ENCODE data around the gene ID4. TPM values are rescaled to one million over a fixed set of nuclear protein-coding genes. Genes with fewer than 3 reads are reported as not detected.

Gene ID4
- total and polyA plus RNA-seq, 12 donors, result 1.5 to 12.4 (median 6.3) TPM

DNA sequence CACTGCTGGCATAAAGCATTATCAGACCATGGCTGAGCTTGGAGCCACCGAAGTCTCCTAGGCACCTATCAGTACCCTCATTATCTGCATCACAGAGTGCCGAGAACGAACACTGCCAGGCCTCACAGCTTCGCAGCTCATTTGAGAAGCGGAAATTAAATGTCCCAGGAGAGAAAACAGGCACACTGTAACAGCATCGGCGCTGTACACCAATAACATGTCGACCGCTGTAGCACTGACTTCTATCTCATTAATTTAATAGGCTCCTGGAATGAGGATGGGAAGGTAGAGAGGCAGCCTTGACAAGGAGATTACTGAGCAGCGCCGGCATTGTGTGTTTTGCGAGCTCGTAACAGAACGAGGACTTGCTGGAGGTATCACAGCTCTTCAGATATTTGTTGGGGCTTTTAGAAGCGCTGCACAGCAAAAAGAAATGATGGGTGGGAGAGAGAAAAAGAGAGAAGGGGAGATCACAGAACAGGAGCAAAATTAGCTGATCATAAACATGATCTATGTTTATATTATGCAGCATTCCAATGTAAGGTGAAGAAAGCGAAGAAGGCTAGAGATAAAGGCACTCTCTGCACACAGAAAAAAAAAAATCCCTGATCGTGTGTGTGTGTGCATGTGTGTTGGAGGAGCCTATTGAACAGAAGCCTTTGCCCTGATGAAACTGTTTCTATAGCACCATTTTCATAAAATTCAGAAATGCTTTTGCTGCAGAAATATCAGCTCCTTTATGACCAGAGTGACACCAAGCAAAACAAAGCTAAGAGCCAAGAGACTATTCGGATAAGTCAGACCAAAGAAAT, 29.2 kb downstream of the ID4 start:
- TF ChIP-seq POLR2A (IDR thresholded peaks at IDR 0.05), result no peak
- TF ChIP-seq, protein P1, sequence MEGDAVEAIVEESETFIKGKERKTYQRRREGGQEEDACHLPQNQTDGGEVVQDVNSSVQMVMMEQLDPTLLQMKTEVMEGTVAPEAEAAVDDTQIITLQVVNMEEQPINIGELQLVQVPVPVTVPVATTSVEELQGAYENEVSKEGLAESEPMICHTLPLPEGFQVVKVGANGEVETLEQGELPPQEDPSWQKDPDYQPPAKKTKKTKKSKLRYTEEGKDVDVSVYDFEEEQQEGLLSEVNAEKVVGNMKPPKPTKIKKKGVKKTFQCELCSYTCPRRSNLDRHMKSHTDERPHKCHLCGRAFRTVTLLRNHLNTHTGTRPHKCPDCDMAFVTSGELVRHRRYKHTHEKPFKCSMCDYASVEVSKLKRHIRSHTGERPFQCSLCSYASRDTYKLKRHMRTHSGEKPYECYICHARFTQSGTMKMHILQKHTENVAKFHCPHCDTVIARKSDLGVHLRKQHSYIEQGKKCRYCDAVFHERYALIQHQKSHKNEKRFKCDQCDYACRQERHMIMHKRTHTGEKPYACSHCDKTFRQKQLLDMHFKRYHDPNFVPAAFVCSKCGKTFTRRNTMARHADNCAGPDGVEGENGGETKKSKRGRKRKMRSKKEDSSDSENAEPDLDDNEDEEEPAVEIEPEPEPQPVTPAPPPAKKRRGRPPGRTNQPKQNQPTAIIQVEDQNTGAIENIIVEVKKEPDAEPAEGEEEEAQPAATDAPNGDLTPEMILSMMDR (IDR thresholded peaks at IDR 0.05), result no peak
- H3K27me3 ChIP-seq, result no peaks in the 10 kb centered on the region
- intact Hi-C loops (cut with DNase I), result no loop called here
- H3K36me3 ChIP-seq (replicated peaks in 1 of 2), result no peaks in the 10 kb centered on the region
- H3K27ac ChIP-seq, result no peak overlapping the region
- no peak overlapping the region for H3K4me3 ChIP-seq
- H3K4me1 ChIP-seq (replicated peaks in 1 of 2), result no peaks in the 10 kb centered on the region
- DNase-seq, result no peak
- WGBS, 4 donors, result 60 to 72% (median 67%) methylated on average over 18 of the region's 18 CpGs
- H3K9me3 ChIP-seq (replicated peaks in 1 of 3), result no peaks in the 10 kb centered on the region

DNA sequence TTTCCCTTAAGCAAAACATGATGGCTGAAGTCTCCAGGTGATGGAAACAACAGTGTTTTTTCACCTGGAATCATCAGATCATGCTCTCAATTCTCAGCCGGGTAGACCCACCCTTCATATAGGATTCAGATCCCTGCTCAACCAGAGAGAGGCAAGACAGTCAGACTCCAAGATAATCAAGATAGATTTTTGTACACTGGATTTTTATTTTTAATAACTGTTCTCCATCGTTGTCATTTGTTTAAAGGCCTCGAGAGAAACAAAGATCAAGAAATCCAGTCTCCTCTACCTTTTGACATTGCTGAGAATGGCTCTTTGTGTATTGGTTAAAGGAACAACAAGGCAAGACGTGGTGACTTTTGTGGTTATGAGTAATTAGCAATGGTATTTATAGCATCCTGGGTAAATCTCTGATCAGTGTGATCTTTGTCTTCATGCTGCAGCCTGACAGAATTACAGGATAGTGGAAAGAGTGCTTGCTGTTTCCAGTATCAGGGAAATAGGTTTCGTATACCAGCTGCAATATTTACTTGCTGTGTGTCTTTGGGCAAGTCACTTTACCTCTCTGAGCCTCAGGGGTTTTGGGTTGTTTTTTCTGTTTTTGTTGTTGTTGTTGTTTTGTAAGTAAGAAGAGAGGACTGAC, 29.9 kb downstream of the ID4 start:
- TF ChIP-seq, protein P1 (IDR thresholded peaks at IDR 0.05), result no peak
- TF ChIP-seq POLR2A (IDR thresholded peaks at IDR 0.05), result no peak
- Histone ChIP-seq H3K4me3 (no peak overlapping the region), H3K9me3 (replicated peaks in 1 of 3) (no peaks in the 10 kb centered on the region), H3K27ac (no peak overlapping the region), H3K27me3 (no peaks in the 10 kb centered on the region), H3K4me1 (replicated peaks in 1 of 2) (no peaks in the 10 kb centered on the region), H3K36me3 (replicated peaks in 1 of 2) (no peaks in the 10 kb centered on the region)
- no peak for DNase-seq
- intact Hi-C loops (cut with DNase I), result no loop called here
- whole genome bisulfite sequencing, 4 donors, result 45 to 61% (median 49%) methylated on average over 5 of the region's 5 CpGs

DNA sequence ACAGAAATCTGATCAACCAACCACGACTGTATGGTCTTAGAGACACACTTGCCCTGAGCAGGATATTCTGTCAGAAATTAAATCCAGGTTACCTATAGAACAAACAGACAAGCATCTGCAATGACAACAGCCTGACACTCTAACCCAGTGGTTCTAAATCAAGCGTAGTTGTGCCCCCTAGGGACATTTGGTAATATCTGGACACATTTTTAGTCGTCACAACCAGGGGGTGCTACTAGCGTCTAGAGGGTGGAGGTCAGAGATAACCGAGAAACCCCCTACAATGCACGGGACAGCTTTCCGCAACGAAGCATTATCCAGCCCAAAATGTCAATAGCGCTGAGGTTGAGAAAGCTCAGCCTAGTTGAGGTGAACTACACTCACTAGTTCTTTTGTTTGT, 32.3 kb downstream of the ID4 start:
- no peaks in the 10 kb centered on the region for H3K4me1 ChIP-seq (replicated peaks in 1 of 2)
- no peak overlapping the region for H3K27ac ChIP-seq
- TF ChIP-seq, protein P1 (IDR thresholded peaks at IDR 0.05), result no peak
- no peak for TF ChIP-seq POLR2A (IDR thresholded peaks at IDR 0.05)
- H3K9me3 ChIP-seq (replicated peaks in 1 of 3), result no peaks in the 10 kb centered on the region
- no peak for DNase-seq
- H3K4me3 ChIP-seq, result no peak overlapping the region
- intact Hi-C loops (cut with DNase I), result no loop called here
- no peaks in the 10 kb centered on the region for H3K36me3 ChIP-seq (replicated peaks in 1 of 2)
- H3K27me3 ChIP-seq, result no peaks in the 10 kb centered on the region
- WGBS, 4 donors, result 74 to 83% (median 75%) methylated on average over 9 of the region's 9 CpGs

DNA sequence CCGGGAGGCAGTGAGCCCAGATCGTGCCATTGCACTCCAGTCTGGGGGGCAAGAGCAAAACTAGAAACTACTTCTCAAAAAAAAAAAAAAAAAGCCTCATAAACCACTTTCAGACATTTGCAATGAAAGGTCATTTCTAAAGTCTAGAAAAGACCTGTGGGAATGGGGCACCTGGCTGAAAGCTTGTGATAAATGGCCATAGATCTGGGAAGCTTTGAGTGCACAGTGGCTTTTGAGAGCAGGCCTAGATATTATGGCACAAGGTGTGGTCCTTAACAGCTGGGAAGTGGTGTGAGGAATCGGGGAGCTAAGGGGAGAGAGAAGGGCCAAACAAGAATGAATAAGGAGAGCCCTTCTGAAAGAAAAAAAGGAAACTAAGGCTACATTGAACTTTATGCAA, 33.2 kb downstream of the ID4 start:
- no peak for DNase-seq
- TF ChIP-seq, protein P1 (IDR thresholded peaks at IDR 0.05), result no peak
- no peak for TF ChIP-seq POLR2A (IDR thresholded peaks at IDR 0.05)
- 72 to 83% (median 75%) methylated on average over 3 of the region's 3 CpGs for WGBS, 4 donors
- Histone ChIP-seq H3K4me3 (no peak overlapping the region), H3K9me3 (replicated peaks in 1 of 3) (no peaks in the 10 kb centered on the region), H3K27ac (no peak overlapping the region), H3K36me3 (replicated peaks in 1 of 2) (no peaks in the 10 kb centered on the region), H3K4me1 (replicated peaks in 1 of 2) (no peaks in the 10 kb centered on the region), H3K27me3 (no peaks in the 10 kb centered on the region)
- intact Hi-C loops (cut with DNase I), result no loop called here
